ENCODE results near the gene DOCK3.
"Not testable (repeated sequence)": the region's sequence is repeated elsewhere in the genome, so short reads cannot be mapped to it uniquely, and the experiment has no call there.

Gene DOCK3

GRCh38 chr3:51385621-51386091 lies 710.9 kb downstream of the DOCK3 start:
- DNase-seq (ENCODE audit: low read depth): no peak

GRCh38 chr3:51386159-51386851 lies 711.6 kb downstream of the DOCK3 start:
- DNase-seq (ENCODE audit: low read depth): no peak

GRCh38 chr3:51386852-51387229 lies 712.1 kb downstream of the DOCK3 start:
- no peak for DNase-seq (ENCODE audit: low read depth)

GRCh38 chr3:51387281-51387680 lies 712.6 kb downstream of the DOCK3 start:
- DNase-seq (ENCODE audit: low read depth): not testable (repeated sequence)

- no peak for DNase-seq (ENCODE audit: low read depth)
Measured at GRCh38 chr3:51388286-51389029, 713.7 kb downstream of the DOCK3 start.

- no peak for DNase-seq (ENCODE audit: low read depth)
Measured at GRCh38 chr3:51389423-51390183, 714.9 kb downstream of the DOCK3 start.

GRCh38 chr3:51390246-51391074 lies 715.7 kb downstream of the DOCK3 start:
- DNase-seq (ENCODE audit: low read depth): no peak

GRCh38 chr3:51391075-51391565 lies 716.4 kb downstream of the DOCK3 start, which contains the start of gene RBM15B:
Gene RBM15B, plus strand, starts transcription at chr3:51391285. Its CDS starts 115 bp downstream, at chr3:51391400.
- DNase-seq (ENCODE audit: low read depth): peak; percentile 93

- DNase-seq (ENCODE audit: low read depth): no peak
Measured at GRCh38 chr3:51391566-51392354, 717.0 kb downstream of the DOCK3 start.

- DNase-seq (ENCODE audit: low read depth): no peak
Measured at GRCh38 chr3:51392355-51393133, 717.8 kb downstream of the DOCK3 start.

- DNase-seq (ENCODE audit: low read depth): no peak
Measured at GRCh38 chr3:51393134-51393495, 718.4 kb downstream of the DOCK3 start.

- DNase-seq (ENCODE audit: low read depth): no peak
Measured at GRCh38 chr3:51393564-51393963, 718.8 kb downstream of the DOCK3 start.

- DNase-seq (ENCODE audit: low read depth): no peak
Measured at GRCh38 chr3:51394541-51394940, 719.8 kb downstream of the DOCK3 start.

GRCh38 chr3:51395493-51396213 lies 720.9 kb downstream of the DOCK3 start:
- no peak for DNase-seq (ENCODE audit: low read depth)

- DNase-seq (ENCODE audit: low read depth): no peak
Measured at GRCh38 chr3:51396401-51396800, 721.7 kb downstream of the DOCK3 start.

GRCh38 chr3:51397392-51397791 lies 722.7 kb downstream of the DOCK3 start:
- DNase-seq (ENCODE audit: low read depth): no peak

- DNase-seq (ENCODE audit: low read depth): no peak
Measured at GRCh38 chr3:51398595-51399310, 724.0 kb downstream of the DOCK3 start.

GRCh38 chr3:51400166-51400565 lies 725.4 kb downstream of the DOCK3 start:
- no peak for DNase-seq (ENCODE audit: low read depth)

GRCh38 chr3:51401735-51402134 lies 727.0 kb downstream of the DOCK3 start:
- DNase-seq (ENCODE audit: low read depth): no peak

Data from GM04504 (cell line).